HG02610 (cell line): Measurements from ENCODE around the gene TMEM63B.
A peak's percentile ranks its signal among the peaks of the same experiment; 100 is the strongest.
"Not testable (repeated sequence)": the region's sequence is repeated elsewhere in the genome, so short reads cannot be mapped to it uniquely, and the experiment has no call there.

Experiments
- ATAC-seq: cut with Tn5 transposase; IDR thresholded peaks from one replicate; pipeline ENCODE4 v1.9.1; 2021; ENCODE audit warnings: mild to moderate bottlenecking, moderate library complexity; ENCODE audit not compliant: unreplicated experiment

TMEM63B gene

DNA sequence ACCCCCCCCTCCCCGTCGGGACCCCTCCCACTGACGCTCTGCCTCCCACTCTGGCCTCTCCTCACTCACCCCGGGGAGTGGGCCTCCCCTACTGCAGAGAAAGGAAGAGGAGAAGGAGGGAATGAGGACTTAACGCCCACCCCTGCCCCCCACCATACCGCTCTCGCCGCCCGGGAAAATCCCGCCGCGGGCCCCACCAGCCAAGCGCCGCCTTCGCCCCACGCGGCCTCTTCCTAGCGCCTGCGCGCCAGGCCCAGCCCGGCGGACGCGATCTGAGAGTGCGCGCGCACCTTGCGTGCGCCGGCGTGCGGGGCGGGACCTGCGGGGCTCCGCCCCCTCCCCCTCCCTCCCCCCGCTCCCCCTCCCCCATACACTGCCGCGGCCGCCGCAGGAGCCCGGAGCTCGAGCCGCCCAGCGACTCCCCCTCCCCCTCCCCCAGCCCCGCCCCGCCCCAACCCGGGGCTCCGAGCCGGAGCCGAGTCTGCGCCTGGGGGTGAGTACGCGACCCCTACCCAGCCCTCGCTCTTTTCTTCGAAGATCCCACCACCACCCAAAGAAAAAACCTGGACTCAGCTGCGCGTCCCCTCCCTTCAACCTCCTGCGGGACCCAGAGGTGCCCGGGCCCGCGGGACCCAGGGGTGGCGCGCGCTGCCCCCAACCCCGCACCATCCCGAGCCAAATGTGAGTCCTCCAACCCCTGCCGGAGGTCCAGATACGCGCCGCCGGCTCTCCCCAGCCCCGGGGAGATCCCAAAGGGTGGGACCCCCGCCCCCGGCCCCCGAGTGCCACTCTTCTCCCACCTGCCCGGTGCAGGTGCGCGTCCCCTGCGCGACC, at the start of gene TMEM63B, which contains the start of gene MRPL14:
TMEM63B (plus strand) TSS at position 369 of the 834 bp plus-strand sequence. CDS start 7,031 bp downstream, outside the sequence.
MRPL14 (minus strand) TSS at position 267 of the 834 bp plus-strand sequence. CDS start 10,841 bp downstream, outside the sequence.
- peak; percentile 71 for ATAC-seq

DNA sequence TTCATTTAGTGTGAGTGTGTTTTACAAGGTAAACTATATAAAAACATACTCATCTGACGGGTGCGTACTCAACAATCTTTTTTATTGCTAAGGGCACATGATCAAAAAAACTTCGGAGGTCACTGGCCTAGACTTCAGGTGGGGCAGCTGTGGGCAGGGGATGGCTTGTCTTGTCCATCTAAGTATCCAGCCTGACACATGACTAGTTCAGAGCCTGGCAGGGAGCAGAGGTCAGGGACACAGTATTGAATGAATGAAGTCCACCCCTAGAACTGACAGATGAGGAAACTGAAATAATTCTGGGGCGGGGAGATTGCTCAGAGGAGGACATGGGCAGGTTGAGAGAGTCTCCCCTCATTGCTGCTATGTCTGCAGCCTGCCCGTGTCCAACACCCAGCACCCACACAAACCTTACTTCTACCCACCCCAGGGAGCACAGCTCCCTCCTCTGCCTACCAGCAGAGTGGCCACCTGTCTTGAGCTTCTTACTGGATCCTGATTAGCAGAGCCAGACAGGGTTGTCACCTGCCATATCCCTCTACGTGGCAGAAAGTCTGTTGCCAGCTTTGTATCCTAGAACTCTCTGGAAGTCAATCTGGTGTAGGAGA, 49.0 kb upstream of the TMEM63B start:
- no peak for ATAC-seq

DNA sequence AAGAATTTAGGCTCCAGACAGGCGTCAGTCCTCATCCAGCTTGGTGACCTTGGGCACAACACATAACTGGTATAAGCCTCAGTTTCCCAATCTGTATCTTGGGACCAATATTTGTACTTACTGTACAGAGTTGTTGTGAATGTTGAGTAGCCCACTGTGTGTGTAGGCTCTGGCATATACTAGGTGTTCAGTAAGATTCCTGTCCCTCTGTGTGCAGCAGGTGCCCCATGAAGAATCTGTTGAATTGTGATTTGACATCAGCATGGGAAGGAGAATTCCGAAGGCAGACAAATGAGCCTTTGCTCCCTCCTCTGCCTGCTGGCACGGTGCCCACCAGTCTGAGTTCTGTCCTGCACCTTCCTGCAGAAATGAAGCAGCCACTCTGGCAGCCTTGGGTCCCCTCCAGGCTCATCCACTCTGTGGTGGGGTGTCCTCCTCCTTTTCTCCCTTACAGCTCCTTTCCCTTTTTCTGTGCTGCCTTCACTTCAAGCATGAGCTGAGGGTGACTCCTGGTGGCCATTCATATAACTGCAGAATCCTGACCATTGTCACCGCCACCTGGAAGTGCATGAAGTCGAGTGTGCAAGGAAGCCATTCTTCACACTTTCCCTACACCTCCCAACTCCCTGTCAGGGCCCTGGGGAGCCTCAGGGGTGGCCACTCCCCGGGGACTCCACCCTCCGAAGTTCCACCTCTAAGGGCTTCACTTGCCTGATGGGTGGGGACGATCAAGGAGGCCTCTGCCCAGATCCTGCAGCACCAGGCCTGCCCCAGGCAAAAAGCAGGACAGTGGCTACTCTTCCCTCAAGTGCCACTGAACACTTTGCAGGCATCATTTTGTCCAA, 48.3 kb upstream of the TMEM63B start:
- no peak for ATAC-seq

- ATAC-seq: no peak
These were observed 47.7 kb upstream of the TMEM63B start for GRCh38 chr6:44079672-44080071.

DNA sequence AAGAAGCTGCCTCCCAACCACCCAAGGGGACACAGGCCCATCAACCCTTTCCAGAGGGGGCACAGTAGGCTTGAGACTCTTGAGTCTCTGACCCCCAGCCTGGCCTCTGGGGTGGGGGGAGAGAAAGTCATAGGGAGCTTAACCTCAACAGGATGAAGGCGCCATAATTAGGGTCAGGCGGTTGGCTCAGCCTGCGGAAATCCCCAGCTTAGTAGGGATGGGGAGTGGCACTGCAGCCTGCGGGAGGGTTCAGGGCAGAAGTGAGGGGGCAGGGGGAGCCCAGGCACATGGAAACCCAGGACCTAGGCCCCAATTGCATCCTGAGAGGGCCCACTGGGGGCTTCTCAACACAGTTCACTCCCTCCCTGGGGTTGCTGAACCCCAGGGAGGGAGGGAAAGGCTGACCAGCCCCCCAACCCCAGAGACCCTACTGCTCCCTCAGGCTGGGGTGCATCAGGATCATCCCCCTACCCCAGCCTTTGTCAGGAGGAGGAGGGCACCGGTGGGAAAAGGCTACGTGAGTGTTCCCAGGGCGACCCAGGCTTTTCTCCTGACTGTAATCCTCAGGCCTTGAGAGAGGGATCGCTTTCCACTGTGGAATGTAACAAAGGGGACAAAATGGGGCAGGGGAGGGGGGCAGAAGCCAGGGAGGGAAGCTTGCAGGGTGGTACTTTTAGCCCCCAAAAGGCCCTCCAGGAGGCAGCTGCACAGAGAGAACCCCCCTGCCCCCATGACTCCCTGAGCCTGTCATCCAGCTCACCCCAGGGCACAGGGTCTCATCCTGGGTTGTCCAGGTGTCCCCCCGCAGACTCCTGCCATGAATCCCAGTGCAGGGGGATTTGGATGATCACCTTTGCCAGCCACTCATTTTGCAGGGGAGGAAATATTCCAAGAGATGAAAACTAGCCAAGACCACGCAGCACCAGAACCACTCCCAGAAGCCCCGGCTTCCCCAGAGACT, 46.5 kb upstream of the TMEM63B start:
- no peak for ATAC-seq

- no peak for ATAC-seq
These were observed 45.6 kb upstream of the TMEM63B start for GRCh38 chr6:44081753-44082152.

GRCh38 chr6:44082872-44083321, 44.5 kb upstream of the TMEM63B start:
- no peak for ATAC-seq

- no peak for ATAC-seq
These were observed 42.9 kb upstream of the TMEM63B start for GRCh38 chr6:44084231-44085014.

DNA sequence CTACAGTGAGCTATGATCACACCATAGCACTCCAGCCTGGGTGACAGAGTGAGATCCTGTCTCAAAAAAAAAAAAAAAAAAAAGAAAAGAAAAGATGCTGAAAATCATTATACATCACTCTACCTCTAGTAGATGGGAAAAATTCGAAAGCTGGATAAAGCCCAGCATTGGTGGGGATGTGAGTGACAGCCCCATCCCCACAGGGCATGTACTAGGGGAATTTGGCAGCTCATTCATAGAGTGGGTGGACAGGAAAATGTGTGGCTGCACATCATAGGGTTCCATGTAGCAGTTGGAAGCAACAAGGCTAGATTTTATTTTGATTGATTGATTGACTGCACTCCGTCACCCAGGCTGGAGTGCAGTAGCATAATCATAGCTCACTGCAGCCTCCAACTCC, 42.1 kb upstream of the TMEM63B start:
- no peak for ATAC-seq

GRCh38 chr6:44086931-44087574, 40.3 kb upstream of the TMEM63B start:
- no peak for ATAC-seq

DNA sequence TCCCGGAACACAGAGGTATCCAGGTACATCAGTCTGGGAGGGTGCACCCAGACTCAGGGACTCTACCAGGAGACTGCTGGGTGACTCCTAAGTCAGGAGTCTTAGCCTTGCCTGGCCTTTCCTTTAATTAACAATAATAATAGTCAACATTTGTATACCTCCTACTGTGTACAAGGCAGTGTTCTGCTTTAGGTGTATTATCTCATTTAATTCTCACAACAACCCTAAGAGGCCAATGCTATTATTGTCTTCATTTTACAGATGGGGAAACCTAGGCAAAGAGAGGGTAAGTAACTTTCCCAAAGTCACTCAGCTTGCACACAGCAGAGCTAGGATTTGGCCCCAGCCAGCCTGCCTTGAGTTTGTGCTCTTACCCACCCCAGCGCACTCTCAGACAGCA, 39.7 kb upstream of the TMEM63B start:
- no peak for ATAC-seq

- no peak for ATAC-seq
These were observed 38.3 kb upstream of the TMEM63B start for GRCh38 chr6:44088827-44089590.

GRCh38 chr6:44090465-44090864, 36.9 kb upstream of the TMEM63B start:
- no peak for ATAC-seq

DNA sequence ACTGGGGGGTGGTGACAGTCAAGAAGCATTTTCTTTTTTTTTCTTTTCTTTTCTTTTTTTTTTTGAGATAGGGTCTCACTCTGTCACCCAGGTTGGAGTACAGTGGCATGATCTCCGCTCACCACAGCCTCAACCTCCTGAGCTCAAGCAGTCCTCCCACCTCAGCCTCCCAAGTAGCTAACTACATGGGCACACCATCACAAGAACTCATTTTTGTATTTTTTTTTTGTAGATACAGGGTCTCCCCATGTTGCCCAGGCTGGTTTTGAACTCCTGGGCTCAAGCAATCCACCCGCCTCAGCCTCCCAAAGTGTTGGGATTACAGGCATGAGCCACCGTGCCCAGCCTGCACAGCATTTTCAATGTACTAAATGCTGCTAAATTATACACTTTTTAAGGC, 36.0 kb upstream of the TMEM63B start:
- ATAC-seq: not testable (repeated sequence)

GRCh38 chr6:44091981-44092884, 35.1 kb upstream of the TMEM63B start:
- ATAC-seq: no peak

DNA sequence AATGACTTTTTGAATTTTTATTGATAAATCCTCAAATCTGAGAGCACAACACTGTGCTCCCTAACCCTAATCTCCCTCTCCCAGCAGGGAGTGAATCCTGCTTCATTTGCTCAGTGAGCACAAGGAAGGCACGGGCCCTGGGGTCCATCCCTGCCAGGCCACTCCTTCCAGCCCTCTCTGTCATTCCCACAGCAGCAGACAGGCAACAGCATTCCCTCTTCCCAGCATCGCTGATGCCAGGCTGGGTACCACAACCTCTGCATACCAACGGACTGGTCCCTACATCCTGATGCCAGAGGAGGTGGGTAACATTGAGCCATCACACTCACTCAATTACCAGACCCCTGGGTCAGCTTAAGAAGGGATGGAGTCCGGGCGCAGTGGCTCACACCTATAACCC, 34.3 kb upstream of the TMEM63B start:
- no peak for ATAC-seq
